Measurements from ENCODE around the gene SDCCAG8. TPM values are rescaled to one million over a fixed set of nuclear protein-coding genes. Genes with fewer than 3 reads are reported as not detected.

Gene SDCCAG8
- total and polyA plus RNA-seq, 2 of the 8 experiments (the other 6 are each of a cell fraction or from before 2014, with no cell fraction given): 15.6 to 21.0 TPM

DNA sequence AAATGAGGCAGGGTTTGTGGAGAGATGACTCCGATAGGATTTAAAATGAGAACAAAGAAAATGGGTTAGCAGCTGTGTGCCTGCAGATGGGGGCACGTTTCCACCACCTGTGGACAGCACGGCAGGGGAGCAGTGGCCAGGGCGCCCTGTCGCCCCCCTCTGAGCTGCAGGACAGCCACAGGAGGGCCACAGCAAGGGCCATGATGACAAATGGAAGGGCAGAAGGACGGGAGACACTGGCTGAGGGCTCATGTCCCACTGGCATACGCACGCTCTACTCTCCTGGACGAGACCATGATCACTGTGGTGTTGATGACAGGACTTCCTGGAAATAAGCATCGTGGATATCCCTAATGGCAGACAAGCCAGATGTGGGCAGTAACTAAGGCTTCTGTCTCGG, 241.0 kb downstream of the SDCCAG8 start:
- Histone ChIP-seq H2AK5ac (ENCODE audit: low read depth, low read length) (peak overlapping the region; percentile 11; the same call in 1 of the 2 replicates), H3K9ac (replicated peaks in 1 of 4; ENCODE audit: extremely low read depth in 1 of 4, low read depth in 3 of 4, low read length in 3 of 4) (no peak overlapping the region), H2BK20ac (ENCODE audit: low read length) (peak overlapping the region; percentile 87; the same call in 1 of the 2 replicates), H3K4me2 (ENCODE audit: insufficient read depth in 1 of 2, low read depth in 2 of 2, low read length in 2 of 2) (no peak overlapping the region), H2BK120ac (replicated peaks; ENCODE audit: low read depth, low read length) (peak overlapping the region; percentile 73), H2BK5ac (ENCODE audit: low read depth, low read length) (peak overlapping the region; percentile 67; the same call in 1 of the 2 replicates), H3K23ac (ENCODE audit: insufficient read length) (no peak overlapping the region), H3K9me3 (ENCODE audit: insufficient read depth in 2 of 2, low read depth in 1 of 2, low read length in 1 of 2) (no peaks in the 10 kb centered on the region; a peak in 1 of 4 replicates), H3K18ac (ENCODE audit: extremely low read depth, low read length) (peak overlapping the region; percentile 38; the same call in 1 of the 2 replicates), H3K23me2 (ENCODE audit: low read depth, low read length) (no peaks in the 10 kb centered on the region), H4K20me1 (replicated peaks in 1 of 2; ENCODE audit: control insufficient read depth in 1 of 2, insufficient read depth in 2 of 2, low read length in 2 of 2) (no peaks in the 10 kb centered on the region), H3K79me1 (ENCODE audit: low read depth, low read length) (no peaks in the 10 kb centered on the region), H4K91ac (replicated peaks; ENCODE audit: insufficient read length, low read length) (no peak overlapping the region), H2BK15ac (ENCODE audit: low read length) (peak overlapping the region; percentile 53; the same call in 1 of the 2 replicates), H3K4me1 (replicated peaks in 1 of 4; ENCODE audit: control insufficient read depth in 3 of 4, insufficient read depth in 4 of 4, low read length in 3 of 4) (peaks cover 0 to 16% (median 11%) of the 10 kb centered on the region in 4 experiments; a peak in 6 of 7 replicates), H3K56ac (replicated peaks; ENCODE audit: insufficient read length, low read depth, low read length) (no peak overlapping the region), H3K27ac (ENCODE audit: low read depth, low read length) (no peak overlapping the region), H4K8ac (ENCODE audit: extremely low read depth, insufficient read depth, low read length) (no peak overlapping the region; the same call in 1 of the 2 replicates), H4K5ac (ENCODE audit: insufficient read length, low read depth, low read length) (no peak overlapping the region), H3K14ac (ENCODE audit: insufficient read length) (no peak overlapping the region), H3K27me3 (replicated peaks in 1 of 4; ENCODE audit: control insufficient read depth in 3 of 4, extremely low read depth in 1 of 4, insufficient read depth in 3 of 4, low read length in 3 of 4) (no peaks in the 10 kb centered on the region), H2AFZ (ENCODE audit: low read length) (no peak overlapping the region), H3K4me3 (ENCODE audit: extremely low read depth in 1 of 4, insufficient read depth in 2 of 4, low read depth in 3 of 4, low read length in 4 of 4) (no peak overlapping the region), H3K36me3 (ENCODE audit: control insufficient read depth in 2 of 4, insufficient read depth in 4 of 4, low read length in 3 of 4) (no peaks in the 10 kb centered on the region), H2BK12ac (ENCODE audit: low read depth, low read length) (peak overlapping the region; percentile 53; the same call in 1 of the 2 replicates), H3K4ac (replicated peaks; ENCODE audit: insufficient read length, low read depth, low read length) (peak overlapping the region; percentile 46), H3K79me2 (ENCODE audit: control insufficient read depth in 1 of 2, insufficient read depth in 2 of 2, low read length in 2 of 2) (no peaks in the 10 kb centered on the region)
- 97% methylated on average over 11 of the region's 11 CpGs; no CpG with 5 or more reads in 1 of the 2 experiments for whole genome bisulfite sequencing, 2 experiments (ENCODE audit: extremely low coverage in 1 of 2, insufficient coverage in 1 of 2, insufficient read length in 1 of 2, insufficient replicate concordance in 2 of 2, low coverage in 1 of 2, low lambda C conversion rate in 2 of 2, missing lambda C conversion rate in 1 of 2)
- DNase-seq (ENCODE audit: low read depth in 1 of 2, low spot score in 2 of 2): no peak
- ChIA-PET POLR2A (ENCODE audit: partially characterized antibody) (interaction anchor here (1.3 kb wide), 1 partner anchor 14 kb away, joined by 3 read pairs; no protein-coding TSS in a partner anchor), CTCF (ENCODE audit: partially characterized antibody) (interaction anchor here (1.2 kb wide), 1 partner anchor 34 kb away, joined by 3 read pairs; no protein-coding TSS in a partner anchor)
- FAIRE-seq: no peak
- no peak for TF ChIP-seq NANOG (IDR thresholded peaks at IDR 0.05; ENCODE audit: insufficient read depth, low read depth, low read length, poor library complexity, severe bottlenecking)
- no peak for TF ChIP-seq RAD21 (IDR thresholded peaks at IDR 0.05 in 1 of 2, conservative IDR thresholded peaks at IDR 0.05 in 1 of 2; ENCODE audit: low read depth in 2 of 2, low read length in 2 of 2)
- no peak for TF ChIP-seq EZH2 (IDR thresholded peaks at IDR 0.05; ENCODE audit: low read depth, low read length, severe bottlenecking)
- TF ChIP-seq, protein P1, sequence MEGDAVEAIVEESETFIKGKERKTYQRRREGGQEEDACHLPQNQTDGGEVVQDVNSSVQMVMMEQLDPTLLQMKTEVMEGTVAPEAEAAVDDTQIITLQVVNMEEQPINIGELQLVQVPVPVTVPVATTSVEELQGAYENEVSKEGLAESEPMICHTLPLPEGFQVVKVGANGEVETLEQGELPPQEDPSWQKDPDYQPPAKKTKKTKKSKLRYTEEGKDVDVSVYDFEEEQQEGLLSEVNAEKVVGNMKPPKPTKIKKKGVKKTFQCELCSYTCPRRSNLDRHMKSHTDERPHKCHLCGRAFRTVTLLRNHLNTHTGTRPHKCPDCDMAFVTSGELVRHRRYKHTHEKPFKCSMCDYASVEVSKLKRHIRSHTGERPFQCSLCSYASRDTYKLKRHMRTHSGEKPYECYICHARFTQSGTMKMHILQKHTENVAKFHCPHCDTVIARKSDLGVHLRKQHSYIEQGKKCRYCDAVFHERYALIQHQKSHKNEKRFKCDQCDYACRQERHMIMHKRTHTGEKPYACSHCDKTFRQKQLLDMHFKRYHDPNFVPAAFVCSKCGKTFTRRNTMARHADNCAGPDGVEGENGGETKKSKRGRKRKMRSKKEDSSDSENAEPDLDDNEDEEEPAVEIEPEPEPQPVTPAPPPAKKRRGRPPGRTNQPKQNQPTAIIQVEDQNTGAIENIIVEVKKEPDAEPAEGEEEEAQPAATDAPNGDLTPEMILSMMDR (IDR thresholded peaks at IDR 0.05; ENCODE audit: control extremely low read depth in 1 of 3, insufficient read depth in 1 of 3, low read depth in 1 of 3, low read length in 3 of 3): no peak
- TF ChIP-seq RFX5 (IDR thresholded peaks at IDR 0.05; ENCODE audit: borderline replicate concordance, low read depth, low read length): no peak
- TF ChIP-seq ASH2L (IDR thresholded peaks at IDR 0.05; ENCODE audit: low read length): no peak
- no peak for TF ChIP-seq CBX5 (IDR thresholded peaks at IDR 0.05; ENCODE audit: low read depth, low read length)
- no peak for TF ChIP-seq KDM4A (IDR thresholded peaks at IDR 0.05; ENCODE audit: low read depth, low read length, severe bottlenecking)
- no peak for TF ChIP-seq RNF2 (IDR thresholded peaks at IDR 0.05; ENCODE audit: borderline replicate concordance, low read depth, low read length, missing control alignments, poor library complexity, severe bottlenecking)

Measured in H1 (cell line).